HG02763 (cell line): ENCODE data around the gene AGMAT.
A peak's percentile ranks its signal among the peaks of the same experiment; 100 is the strongest.

Experiments used
- ATAC-seq: cut with Tn5 transposase; IDR thresholded peaks from one replicate; pipeline ENCODE4 v1.9.1; 2021; ENCODE audit warnings: mild to moderate bottlenecking, moderate library complexity; ENCODE audit not compliant: unreplicated experiment

Gene AGMAT

GRCh38 chr1:15524283-15525049, 60.4 kb downstream of the AGMAT start:
- ATAC-seq: peak; percentile 52

DNA sequence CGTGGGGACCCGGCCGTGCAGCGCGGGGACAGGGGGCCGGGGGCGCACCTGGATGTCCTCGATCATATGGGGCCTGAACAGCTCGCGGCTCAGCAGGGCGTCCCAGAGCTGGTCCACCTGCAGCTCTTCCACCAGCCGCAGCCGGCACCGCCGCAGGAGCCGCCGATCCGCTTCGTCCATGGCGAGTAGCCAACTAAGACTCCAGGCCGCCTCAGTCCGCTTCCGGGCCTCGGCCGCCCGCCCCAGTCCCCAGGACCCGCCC, 60.9 kb downstream of the AGMAT start, which contains the start of gene CASP9:
TSS of gene CASP9 (minus strand) at position 195 of the 262 bp plus-strand sequence. CDS start at position 180, 15 bp downstream.
- no peak for ATAC-seq

DNA sequence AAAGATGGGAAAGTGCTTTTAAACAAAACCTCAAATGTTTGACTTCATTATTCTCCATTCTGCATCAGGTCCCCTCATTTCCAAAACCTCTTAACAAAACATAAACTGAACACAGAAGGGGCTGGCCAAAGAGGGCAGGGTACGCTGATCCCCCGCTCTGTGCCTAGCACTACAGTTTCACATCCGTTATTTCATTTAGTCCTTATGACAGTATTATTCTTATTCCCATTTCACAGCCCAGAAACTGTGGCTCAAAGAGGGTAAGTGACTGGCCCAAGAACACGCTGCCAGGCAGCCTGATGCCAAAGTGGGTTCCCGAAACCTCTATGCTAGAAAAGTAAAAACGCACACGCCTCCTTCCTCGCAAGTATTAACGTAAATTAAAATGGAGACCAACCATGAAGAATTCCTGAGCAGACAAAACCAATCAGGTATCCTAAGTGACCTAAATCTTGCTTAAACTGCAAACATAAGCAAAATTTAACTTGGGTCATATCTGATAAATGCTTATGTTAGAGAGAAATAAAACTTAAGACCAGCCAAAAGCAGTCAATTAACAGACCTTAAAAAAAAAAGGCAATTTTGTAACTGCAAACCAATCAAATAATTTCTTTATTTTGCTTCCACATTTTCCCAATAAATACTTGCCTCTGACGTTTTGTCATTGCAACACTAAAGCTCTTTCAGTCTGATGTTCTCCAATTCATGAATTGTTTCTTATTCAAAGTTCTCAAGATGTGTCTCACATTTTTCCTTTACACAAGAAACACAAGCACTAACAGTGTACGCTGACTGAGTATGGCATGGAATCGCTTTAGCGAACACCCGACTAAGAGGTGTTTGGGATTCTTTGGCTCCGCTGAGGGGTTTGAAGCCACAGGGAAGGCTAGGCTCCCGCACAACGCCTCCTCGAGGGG, 61.5 kb downstream of the AGMAT start:
- no peak for ATAC-seq

GRCh38 chr1:15522551-15522950, 62.3 kb downstream of the AGMAT start:
- ATAC-seq: no peak
